ENCODE results near the gene CIBAR2.

GRCh38 chr16:85152414-85153030 is 40.2 kb upstream of the CIBAR2 start:
- no peak for TF ChIP-seq CTCF (conservative IDR thresholded peaks at IDR 0.05; ENCODE audit: low read length)
- TF ChIP-seq EZH2phosphoT487 (IDR thresholded peaks at IDR 0.05; ENCODE audit: borderline replicate concordance, low read depth, low read length) = no peak

Data from OCI-LY7 (cell line).